IPS-20b (cell line): ENCODE results near the gene RSPRY1.

Experiments
- H3K27ac ChIP-seq: one replicate; pipeline ENCODE4 v1.5.1; 2013; ENCODE audit warnings: low read length
- H3K27me3 ChIP-seq: 2 replicates; pipeline ENCODE4 v1.6.1; 2013; ENCODE audit warnings: mild to moderate bottlenecking, low read length, inconsistent platforms; ENCODE audit not compliant: insufficient read depth
- H3K36me3 ChIP-seq: 2 replicates; pipeline ENCODE4 v1.6.1; 2013; ENCODE audit warnings: low read depth, mild to moderate bottlenecking, inconsistent platforms, low read length, moderate library complexity; ENCODE audit not compliant: insufficient read depth
- H3K4me1 ChIP-seq: 2 replicates; pipeline ENCODE4 v1.6.1; 2013; ENCODE audit warnings: mild to moderate bottlenecking, control low read depth, inconsistent platforms, low read length, moderate library complexity; ENCODE audit not compliant: insufficient read depth
- H3K4me3 ChIP-seq: 2 replicates; pipeline ENCODE4 v1.5.1; 2013; ENCODE audit warnings: mild to moderate bottlenecking, low read length, inconsistent platforms
- H3K9ac ChIP-seq: 2 replicates; pipeline ENCODE4 v1.6.1; 2013; ENCODE audit warnings: low read depth, mild to moderate bottlenecking, inconsistent platforms, low read length, moderate library complexity
- H3K9me3 ChIP-seq: 2 replicates; pipeline ENCODE4 v1.6.1; 2013; ENCODE audit warnings: mild to moderate bottlenecking, low read depth, low read length, inconsistent platforms; ENCODE audit not compliant: insufficient read depth

RSPRY1 gene

DNA sequence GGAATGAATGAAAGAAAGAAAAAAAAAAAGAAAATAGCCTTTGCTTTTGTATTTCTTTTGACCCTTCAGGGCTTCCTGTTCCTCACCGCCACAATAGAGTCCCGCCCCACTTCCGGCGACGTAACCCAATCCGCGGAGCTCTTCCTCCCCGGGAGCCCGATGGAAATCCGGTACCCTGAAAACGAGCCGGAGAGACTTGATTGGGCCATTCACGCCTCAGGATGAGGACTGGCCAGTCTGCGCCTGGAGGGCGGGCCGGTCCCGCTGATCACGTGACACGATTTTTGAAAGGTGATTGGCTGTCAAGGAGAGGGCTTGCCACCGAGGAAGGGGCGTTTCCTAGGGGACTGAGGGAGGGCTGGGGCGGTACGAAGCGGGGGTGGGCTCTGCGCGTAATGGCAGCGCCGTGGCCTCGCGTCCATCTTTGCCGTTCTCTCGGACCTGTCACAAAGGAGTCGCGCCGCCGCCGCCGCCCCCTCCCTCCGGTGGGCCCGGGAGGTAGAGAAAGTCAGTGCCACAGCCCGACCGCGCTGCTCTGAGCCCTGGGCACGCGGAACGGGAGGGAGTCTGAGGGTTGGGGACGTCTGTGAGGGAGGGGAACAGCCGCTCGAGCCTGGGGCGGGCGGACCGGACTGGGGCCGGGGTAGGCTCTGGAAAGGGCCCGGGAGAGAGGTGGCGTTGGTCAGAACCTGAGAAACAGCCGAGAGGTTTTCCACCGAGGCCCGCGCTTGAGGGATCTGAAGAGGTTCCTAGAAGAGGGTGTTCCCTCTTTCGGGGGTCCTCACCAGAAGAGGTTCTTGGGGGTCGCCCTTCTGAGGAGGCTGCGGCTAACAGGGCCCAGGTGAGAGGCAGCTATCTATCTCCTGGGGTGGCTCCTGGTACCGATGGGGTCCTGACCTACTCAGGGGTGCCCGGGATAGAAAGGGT is at the start of gene RSPRY1, which contains the start of gene PSME3IP1:
Gene RSPRY1 (plus strand): TSS at position 385 of the 927 bp plus-strand sequence. CDS start 18,330 bp downstream, outside the sequence.
Gene PSME3IP1 (minus strand): TSS at position 95 of the 927 bp plus-strand sequence. CDS start 12,185 bp downstream, outside the sequence.
- peak within 1 kb of the TSS; percentile 96 for H3K9ac ChIP-seq
- no peaks in the 10 kb centered on the region for H3K36me3 ChIP-seq
- peak within 1 kb of the TSS; percentile 99 for H3K4me3 ChIP-seq
- H3K4me1 ChIP-seq = peaks cover 14% of the 10 kb centered on the region; the same call in 1 of the 2 replicates
- no peaks in the 10 kb centered on the region for H3K27me3 ChIP-seq
- peak within 1 kb of the TSS; percentile 72 for H3K27ac ChIP-seq
- no peaks in the 10 kb centered on the region for H3K9me3 ChIP-seq

DNA sequence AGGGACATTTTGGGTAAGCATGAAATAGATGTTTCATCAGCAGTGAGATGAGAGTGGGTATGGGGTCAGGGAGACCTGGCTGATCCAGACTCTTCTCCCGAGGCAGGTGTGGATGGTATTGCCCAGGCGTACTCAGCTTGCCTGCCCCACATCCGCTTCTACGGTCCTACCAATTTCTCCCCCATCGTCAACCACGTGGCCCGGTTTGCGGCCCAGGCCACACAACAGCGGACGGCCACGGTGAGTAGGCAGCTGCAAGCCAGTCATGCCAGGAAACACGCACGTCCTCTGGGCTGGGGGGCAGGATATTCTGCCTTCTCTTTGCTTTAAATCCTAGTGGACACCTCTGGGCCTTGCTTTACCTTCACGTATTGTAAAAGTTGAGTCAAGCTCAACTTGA is 49.1 kb upstream of the RSPRY1 start:
- Histone ChIP-seq H3K9ac (no peak overlapping the region), H3K27me3 (no peaks in the 10 kb centered on the region), H3K9me3 (no peaks in the 10 kb centered on the region), H3K36me3 (no peaks in the 10 kb centered on the region), H3K27ac (no peak overlapping the region), H3K4me3 (no peak overlapping the region), H3K4me1 (peaks cover 3% of the 10 kb centered on the region; the same call in 1 of the 2 replicates)

DNA sequence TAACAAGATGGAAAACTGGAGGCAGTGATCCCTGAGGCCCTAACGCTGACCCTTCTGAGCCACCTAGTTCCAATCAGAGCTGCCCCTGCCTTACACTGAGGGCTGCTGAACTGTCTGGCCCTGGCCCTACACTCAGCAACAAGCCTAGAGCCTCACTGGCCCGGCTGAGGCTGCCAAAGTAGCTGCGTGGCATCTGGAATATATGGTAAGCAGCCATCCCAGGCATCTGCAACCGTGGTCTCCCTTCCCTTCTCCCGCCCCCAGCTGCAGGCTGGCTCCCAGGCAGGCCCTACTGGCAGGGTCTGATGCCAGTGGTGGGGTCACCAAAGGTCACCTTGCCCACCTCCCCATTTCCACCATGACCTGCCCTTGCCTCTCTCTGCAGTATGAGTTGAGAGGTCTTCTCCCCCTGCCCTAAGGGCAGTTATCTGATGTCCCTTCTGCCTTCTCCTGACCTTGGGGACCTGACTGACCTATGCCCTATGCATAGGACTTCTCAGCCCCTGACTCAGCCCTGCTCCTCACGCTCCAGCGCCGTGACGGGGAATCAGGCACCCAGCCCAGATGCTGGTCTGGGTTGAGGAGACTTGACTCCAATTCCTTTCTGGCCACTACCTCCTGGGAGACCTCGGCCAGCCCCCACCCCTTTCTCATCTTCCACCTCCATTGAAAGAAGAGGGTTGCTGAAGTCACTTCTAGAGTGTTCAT is 48.4 kb upstream of the RSPRY1 start:
- H3K9ac ChIP-seq = no peak overlapping the region
- H3K36me3 ChIP-seq = no peaks in the 10 kb centered on the region
- H3K9me3 ChIP-seq = no peaks in the 10 kb centered on the region
- H3K27me3 ChIP-seq = no peaks in the 10 kb centered on the region
- peaks cover 3% of the 10 kb centered on the region; the same call in 1 of the 2 replicates for H3K4me1 ChIP-seq
- no peak overlapping the region for H3K27ac ChIP-seq
- H3K4me3 ChIP-seq = no peak overlapping the region

DNA sequence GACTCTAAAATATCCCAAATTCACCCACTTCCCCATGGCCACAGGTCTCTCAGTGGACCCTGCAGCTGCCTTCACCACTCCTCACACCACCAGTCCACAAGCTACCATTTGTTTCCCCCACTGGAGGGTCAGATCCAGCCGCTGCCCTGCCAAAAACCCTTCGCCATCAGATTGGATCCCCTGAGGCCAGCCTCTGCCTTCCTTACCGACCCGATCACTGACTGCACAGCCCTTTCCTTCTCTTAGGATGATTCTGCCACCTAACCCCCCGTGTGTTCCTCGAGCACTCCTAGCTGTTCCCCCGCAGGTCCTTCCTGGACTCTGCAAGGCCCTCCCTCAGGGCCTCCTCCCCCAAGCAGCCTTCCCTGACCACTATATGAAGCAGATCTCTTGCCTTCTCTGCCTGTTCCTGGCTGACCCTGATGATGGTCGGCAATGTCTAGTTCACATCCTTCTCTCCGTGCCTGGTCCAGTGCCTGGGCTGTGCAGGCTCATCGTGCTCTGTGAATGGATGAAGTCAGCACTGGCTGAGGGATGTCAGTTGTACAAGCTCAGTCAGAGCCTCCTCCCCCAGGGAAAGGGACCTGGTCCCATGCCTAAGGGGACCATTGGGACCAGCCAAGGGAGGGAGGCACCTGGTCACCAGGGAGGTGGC is 47.7 kb upstream of the RSPRY1 start:
- Histone ChIP-seq H3K9ac (no peak overlapping the region), H3K27me3 (no peaks in the 10 kb centered on the region), H3K27ac (no peak overlapping the region), H3K36me3 (no peaks in the 10 kb centered on the region), H3K4me1 (peaks cover 3% of the 10 kb centered on the region; the same call in 1 of the 2 replicates), H3K4me3 (no peak overlapping the region), H3K9me3 (no peaks in the 10 kb centered on the region)

DNA sequence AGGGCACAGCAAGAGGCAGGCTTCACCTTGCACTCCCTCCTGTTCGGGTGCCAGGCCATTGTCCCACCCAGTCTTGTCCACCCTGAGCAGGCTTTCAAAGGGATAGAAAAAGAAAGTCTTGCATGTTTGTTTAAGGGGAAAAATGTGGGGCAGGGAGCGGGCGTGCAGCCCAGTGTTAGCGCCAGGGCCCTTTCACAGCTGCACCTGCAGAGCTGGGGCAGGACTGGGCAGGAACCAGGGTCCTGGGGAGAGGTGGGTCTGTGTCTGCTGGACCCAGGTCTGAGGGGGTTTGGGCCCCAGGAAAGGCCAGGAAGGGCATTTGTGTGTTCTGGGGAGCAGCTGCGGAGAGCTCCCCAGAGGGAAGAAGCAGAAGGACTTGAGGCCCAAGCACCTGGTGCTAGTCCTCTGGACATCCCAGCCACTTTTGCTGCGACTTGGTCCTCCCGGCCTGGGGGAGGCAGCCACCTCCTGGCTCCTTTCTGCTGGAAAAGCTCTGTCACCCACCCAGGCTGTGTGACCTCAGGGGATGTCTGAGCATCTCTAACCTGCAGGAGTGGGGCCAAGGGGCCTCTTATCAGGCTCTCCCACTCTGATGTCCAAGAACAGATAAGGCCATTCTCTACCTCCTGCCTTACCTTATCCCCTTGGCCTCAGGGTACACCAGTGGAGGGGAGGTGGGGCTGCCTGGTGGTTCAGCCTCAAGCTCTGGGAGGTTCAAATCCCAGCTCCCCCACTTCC is 45.0 kb upstream of the RSPRY1 start:
- H3K27me3 ChIP-seq = no peaks in the 10 kb centered on the region
- H3K27ac ChIP-seq = no peak overlapping the region
- no peaks in the 10 kb centered on the region for H3K9me3 ChIP-seq
- no peaks in the 10 kb centered on the region for H3K4me1 ChIP-seq
- no peak overlapping the region for H3K9ac ChIP-seq
- H3K4me3 ChIP-seq = no peak overlapping the region
- no peaks in the 10 kb centered on the region for H3K36me3 ChIP-seq

DNA sequence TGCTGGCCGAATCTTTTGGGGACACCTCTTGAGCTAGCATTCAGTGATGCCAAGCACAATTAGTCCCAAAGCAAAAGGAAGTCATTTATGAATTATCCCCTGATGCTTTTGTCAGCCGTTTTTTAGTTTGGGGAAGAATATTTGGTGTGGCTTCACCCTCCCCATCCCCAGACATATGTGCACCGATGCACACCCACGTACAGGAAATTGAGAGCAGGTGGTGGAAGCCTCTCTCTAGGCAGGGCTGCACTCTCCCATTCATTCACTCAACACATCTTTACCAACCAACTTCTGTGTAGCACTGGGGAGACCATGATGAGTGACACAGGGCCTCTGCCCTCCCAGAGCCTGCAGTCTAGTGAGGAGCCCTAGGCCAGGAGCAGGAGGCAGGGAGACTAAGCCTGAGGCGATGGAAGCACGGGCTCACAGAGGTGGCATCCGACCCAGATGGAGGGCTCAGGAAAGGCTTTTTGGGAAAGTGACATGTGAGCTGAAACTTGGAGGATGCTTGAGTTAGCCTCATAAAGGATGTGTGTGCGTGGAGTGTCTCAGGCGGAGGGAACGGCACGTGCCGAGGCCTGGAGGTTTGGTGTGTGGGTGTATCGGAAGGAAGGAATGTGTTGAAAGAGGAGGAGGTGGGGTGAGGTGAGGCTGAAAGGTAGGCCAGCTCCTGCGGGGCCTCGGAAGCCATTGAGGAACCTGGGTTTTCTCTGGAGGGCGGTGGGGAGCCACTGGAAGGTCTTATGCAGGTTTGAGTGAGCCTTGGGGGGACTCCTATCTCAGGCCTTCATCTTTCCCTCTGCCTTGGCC is 44.1 kb upstream of the RSPRY1 start:
- no peaks in the 10 kb centered on the region for H3K27me3 ChIP-seq
- H3K36me3 ChIP-seq = no peaks in the 10 kb centered on the region
- H3K9ac ChIP-seq = no peak overlapping the region
- H3K9me3 ChIP-seq = no peaks in the 10 kb centered on the region
- no peak overlapping the region for H3K27ac ChIP-seq
- peaks cover 2% of the 10 kb centered on the region; the same call in 1 of the 2 replicates for H3K4me1 ChIP-seq
- no peak overlapping the region for H3K4me3 ChIP-seq

DNA sequence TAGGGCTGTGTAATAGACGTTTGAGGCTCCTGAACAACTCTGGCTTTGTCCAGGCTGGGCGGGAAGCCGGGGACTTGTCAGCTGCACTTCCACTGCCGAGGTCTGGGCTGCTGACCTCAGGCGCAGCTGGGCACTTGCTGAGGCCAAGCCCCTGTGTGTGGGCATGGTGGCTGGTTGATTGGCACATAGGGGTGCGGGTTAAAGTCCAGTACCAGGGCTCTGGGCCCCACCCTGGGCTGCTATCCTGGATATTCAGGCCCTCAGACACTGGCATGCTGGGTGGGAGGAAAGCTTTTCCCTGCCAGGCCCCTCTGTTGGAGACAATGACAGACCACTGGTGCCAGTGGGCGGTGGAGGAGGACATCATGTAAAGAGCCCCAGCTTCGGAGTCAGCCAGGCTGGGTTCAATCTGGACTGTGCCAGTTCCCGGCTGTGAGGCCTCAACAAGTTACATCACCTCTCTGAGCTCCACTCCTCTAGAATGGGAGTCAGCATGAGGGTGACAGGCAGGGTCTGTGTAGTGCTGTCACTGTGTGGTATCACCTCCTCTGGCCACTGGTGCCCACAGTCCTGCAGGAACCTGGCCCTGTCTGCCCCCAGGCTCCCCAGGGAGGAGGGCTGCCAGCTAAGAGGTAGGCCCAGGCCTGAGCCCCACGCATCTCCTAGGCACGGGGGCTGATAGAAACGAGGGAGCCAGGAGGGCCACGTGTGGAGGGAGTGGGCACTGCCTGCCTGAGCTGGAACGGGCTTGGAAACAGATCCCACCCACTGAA is 42.8 kb upstream of the RSPRY1 start:
- Histone ChIP-seq H3K4me1 (peaks cover 14% of the 10 kb centered on the region; the same call in 1 of the 2 replicates), H3K9me3 (no peaks in the 10 kb centered on the region), H3K27me3 (no peaks in the 10 kb centered on the region), H3K4me3 (no peak overlapping the region), H3K27ac (no peak overlapping the region), H3K36me3 (no peaks in the 10 kb centered on the region), H3K9ac (no peak overlapping the region)

DNA sequence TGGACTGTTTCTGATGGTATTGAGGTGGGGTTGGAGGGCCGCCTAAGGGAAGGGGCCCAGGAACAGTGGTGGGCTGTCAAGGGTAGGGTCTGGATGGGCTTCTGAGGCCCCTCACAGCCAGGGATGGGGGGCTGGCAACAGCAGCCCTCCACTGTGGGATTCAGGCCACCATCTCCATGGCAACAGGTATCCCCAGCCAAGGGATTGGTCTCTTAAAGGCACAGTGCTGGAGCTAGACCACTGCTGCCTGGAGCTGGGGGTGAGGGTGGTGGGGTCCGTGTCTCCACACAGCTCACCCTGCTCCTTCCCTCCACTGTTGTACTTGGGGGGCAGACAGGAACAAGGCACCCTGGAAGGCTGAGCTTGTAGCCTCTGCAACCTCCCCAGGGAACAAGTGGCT is 42.1 kb upstream of the RSPRY1 start:
- peaks cover 14% of the 10 kb centered on the region; the same call in 1 of the 2 replicates for H3K4me1 ChIP-seq

DNA sequence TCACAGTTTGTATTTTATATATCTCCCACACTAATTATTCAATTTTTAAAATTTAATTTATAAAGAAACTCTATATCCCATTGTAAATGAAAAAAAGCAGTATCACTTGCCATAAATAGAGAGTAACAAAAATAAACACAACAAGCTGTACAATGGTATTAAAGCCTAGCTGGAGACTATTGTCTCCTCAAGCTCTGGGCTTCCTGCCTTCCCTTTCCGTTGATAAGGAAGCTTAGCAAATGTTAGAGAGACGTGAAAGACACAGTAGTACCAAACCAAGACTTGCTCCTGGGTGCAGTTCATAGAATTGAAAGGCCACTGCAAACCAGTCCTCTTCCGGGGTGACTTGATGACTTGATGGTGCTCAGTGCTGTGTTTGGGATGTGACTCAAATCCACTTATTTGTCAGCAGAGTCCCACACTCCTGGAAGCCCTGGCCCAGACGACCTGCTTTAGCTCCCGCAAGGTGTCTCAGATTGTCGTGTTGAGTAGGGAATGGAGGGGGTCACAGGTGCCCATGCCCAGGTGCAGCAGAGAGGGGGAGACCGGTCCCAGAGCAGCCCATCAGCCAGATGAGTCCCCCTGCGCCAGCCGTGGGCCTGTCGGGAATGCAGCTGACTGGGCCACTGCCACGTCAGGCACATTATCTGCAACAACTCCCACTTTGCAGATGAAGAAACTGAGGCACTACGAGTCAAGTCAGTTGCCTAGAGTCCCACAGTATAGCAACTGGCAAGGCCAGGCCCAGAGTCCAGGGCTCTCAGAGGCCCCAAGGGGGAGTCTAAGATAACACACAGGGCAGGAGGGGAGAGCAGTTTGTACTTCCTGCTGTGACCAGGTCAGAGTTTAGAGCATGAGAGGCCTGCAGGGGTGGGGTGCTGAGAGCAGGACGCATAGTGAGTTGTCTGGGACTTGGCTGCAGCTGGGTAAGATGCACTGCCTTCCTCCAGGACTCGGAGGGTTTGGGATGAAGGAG is 40.8 kb upstream of the RSPRY1 start:
- Histone ChIP-seq H3K9me3 (no peaks in the 10 kb centered on the region), H3K27ac (no peak overlapping the region), H3K27me3 (no peaks in the 10 kb centered on the region), H3K36me3 (no peaks in the 10 kb centered on the region), H3K4me3 (no peak overlapping the region), H3K4me1 (peaks cover 15% of the 10 kb centered on the region; the same call in 1 of the 2 replicates), H3K9ac (no peak overlapping the region)

More for the DNA sequence above, 42.1 kb upstream of the RSPRY1 start:
- Histone ChIP-seq H3K4me3 (no peak overlapping the region), H3K27ac (no peak overlapping the region), H3K9ac (no peak overlapping the region), H3K9me3 (no peaks in the 10 kb centered on the region), H3K36me3 (no peaks in the 10 kb centered on the region), H3K27me3 (no peaks in the 10 kb centered on the region)
